ENCODE measurements around the gene CTSH.

- TF ChIP-seq STAT6 (CRISPR knock-in tag; IDR thresholded peaks at IDR 0.05; ENCODE audit: borderline replicate concordance) (no peak), CHD2 (IDR thresholded peaks at IDR 0.05; ENCODE audit: low read depth, low read length) (no peak), ZNF382 (CRISPR knock-in tag; IDR thresholded peaks at IDR 0.05; ENCODE audit: borderline replicate concordance) (no peak), ESRRA (CRISPR knock-in tag; IDR thresholded peaks at IDR 0.05; ENCODE audit: low read depth) (no peak), PHB2 (IDR thresholded peaks at IDR 0.05; ENCODE audit: partially characterized antibody) (no peak), ZSCAN30 (CRISPR knock-in tag; IDR thresholded peaks at IDR 0.05) (no peak)
Observed at GRCh38 chr15:78904599-78905358, 40.1 kb downstream of the CTSH start.
